ENCODE data around the gene SLC25A44. TPM values are rescaled to one million over a fixed set of nuclear protein-coding genes. Genes with fewer than 3 reads are reported as not detected.

The SLC25A44 gene
- polyA plus RNA-seq, 1 donor from 2014 or later = 13.7 TPM

DNA sequence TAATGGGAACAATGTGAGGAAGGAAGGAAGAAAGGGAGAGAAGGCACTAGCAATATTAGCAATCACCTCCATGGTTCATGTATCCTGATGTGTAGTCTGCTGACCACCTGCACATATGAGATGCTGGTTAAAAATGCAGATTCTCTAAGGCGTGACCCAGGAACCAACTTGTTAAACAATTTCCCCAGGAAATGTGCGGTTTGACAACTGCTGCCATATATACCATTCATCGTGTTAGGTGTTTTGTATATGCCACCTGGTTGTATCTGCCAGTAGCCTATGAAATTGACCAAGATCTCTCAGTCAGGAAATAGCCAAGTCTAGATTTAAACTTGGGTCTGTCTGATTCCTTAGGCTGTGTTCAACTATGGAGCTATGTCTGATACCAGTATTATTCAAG lies 36.4 kb upstream of the SLC25A44 start:
- Histone ChIP-seq H3K9ac (ENCODE audit: low read length) (no peak overlapping the region), H3K9me3 (ENCODE audit: low read length) (no peaks in the 10 kb centered on the region), H3K27me3 (ENCODE audit: insufficient read depth, low read depth, low read length) (no peaks in the 10 kb centered on the region), H3K36me3 (ENCODE audit: insufficient read depth, low read length) (no peaks in the 10 kb centered on the region), H3F3A (ENCODE audit: insufficient read depth, low read length, poor library complexity, severe bottlenecking) (no peaks in the 10 kb centered on the region), H4K20me1 (ENCODE audit: insufficient read depth) (no peaks in the 10 kb centered on the region), H3K4me3 (ENCODE audit: low read length) (no peak overlapping the region), H3K4me2 (ENCODE audit: low read length) (no peak overlapping the region), H3K27ac (ENCODE audit: low read length) (no peak overlapping the region), H3K9me2 (ENCODE audit: insufficient read depth, low read length) (no peaks in the 10 kb centered on the region), H2AFZ (ENCODE audit: low read depth, low read length) (no peak overlapping the region), H3K79me2 (replicated peaks; ENCODE audit: insufficient read depth, low read length) (no peaks in the 10 kb centered on the region)
- no peak for TF ChIP-seq EZH2 (IDR thresholded peaks at IDR 0.05; ENCODE audit: borderline replicate concordance, insufficient read depth, low read length, poor library complexity, severe bottlenecking)
- no peak for TF ChIP-seq TAF1 (IDR thresholded peaks at IDR 0.05; ENCODE audit: low read depth)
- TF ChIP-seq MXI1 (conservative IDR thresholded peaks at IDR 0.05; ENCODE audit: poor library complexity, severe bottlenecking) = no peak
- TF ChIP-seq, protein P1, sequence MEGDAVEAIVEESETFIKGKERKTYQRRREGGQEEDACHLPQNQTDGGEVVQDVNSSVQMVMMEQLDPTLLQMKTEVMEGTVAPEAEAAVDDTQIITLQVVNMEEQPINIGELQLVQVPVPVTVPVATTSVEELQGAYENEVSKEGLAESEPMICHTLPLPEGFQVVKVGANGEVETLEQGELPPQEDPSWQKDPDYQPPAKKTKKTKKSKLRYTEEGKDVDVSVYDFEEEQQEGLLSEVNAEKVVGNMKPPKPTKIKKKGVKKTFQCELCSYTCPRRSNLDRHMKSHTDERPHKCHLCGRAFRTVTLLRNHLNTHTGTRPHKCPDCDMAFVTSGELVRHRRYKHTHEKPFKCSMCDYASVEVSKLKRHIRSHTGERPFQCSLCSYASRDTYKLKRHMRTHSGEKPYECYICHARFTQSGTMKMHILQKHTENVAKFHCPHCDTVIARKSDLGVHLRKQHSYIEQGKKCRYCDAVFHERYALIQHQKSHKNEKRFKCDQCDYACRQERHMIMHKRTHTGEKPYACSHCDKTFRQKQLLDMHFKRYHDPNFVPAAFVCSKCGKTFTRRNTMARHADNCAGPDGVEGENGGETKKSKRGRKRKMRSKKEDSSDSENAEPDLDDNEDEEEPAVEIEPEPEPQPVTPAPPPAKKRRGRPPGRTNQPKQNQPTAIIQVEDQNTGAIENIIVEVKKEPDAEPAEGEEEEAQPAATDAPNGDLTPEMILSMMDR (IDR thresholded peaks at IDR 0.05; ENCODE audit: poor library complexity, severe bottlenecking) = no peak
- TF ChIP-seq POLR2AphosphoS5 (IDR thresholded peaks at IDR 0.05) = no peak
- TF ChIP-seq SMC3 (conservative IDR thresholded peaks at IDR 0.05; ENCODE audit: poor library complexity) = no peak
- TF ChIP-seq, protein P2, sequence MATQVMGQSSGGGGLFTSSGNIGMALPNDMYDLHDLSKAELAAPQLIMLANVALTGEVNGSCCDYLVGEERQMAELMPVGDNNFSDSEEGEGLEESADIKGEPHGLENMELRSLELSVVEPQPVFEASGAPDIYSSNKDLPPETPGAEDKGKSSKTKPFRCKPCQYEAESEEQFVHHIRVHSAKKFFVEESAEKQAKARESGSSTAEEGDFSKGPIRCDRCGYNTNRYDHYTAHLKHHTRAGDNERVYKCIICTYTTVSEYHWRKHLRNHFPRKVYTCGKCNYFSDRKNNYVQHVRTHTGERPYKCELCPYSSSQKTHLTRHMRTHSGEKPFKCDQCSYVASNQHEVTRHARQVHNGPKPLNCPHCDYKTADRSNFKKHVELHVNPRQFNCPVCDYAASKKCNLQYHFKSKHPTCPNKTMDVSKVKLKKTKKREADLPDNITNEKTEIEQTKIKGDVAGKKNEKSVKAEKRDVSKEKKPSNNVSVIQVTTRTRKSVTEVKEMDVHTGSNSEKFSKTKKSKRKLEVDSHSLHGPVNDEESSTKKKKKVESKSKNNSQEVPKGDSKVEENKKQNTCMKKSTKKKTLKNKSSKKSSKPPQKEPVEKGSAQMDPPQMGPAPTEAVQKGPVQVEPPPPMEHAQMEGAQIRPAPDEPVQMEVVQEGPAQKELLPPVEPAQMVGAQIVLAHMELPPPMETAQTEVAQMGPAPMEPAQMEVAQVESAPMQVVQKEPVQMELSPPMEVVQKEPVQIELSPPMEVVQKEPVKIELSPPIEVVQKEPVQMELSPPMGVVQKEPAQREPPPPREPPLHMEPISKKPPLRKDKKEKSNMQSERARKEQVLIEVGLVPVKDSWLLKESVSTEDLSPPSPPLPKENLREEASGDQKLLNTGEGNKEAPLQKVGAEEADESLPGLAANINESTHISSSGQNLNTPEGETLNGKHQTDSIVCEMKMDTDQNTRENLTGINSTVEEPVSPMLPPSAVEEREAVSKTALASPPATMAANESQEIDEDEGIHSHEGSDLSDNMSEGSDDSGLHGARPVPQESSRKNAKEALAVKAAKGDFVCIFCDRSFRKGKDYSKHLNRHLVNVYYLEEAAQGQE (IDR thresholded peaks at IDR 0.05; ENCODE audit: borderline replicate concordance) = no peak
- no peak for TF ChIP-seq EP300 (conservative IDR thresholded peaks at IDR 0.05; ENCODE audit: poor library complexity, severe bottlenecking)
- no peak for TF ChIP-seq RAD21 (conservative IDR thresholded peaks at IDR 0.05)

GRCh38 chr1:156157966-156158365 lies 35.9 kb upstream of the SLC25A44 start:
- H3K36me3 ChIP-seq (ENCODE audit: insufficient read depth, low read length) = no peaks in the 10 kb centered on the region
- H4K20me1 ChIP-seq (ENCODE audit: insufficient read depth) = no peaks in the 10 kb centered on the region
- no peak overlapping the region for H2AFZ ChIP-seq (ENCODE audit: low read depth, low read length)
- no peak overlapping the region for H3K27ac ChIP-seq (ENCODE audit: low read length)
- H3K27me3 ChIP-seq (ENCODE audit: insufficient read depth, low read depth, low read length) = no peaks in the 10 kb centered on the region
- no peaks in the 10 kb centered on the region for H3K9me2 ChIP-seq (ENCODE audit: insufficient read depth, low read length)
- no peaks in the 10 kb centered on the region for H3K79me2 ChIP-seq (replicated peaks; ENCODE audit: insufficient read depth, low read length)
- H3K4me3 ChIP-seq (ENCODE audit: low read length) = no peak overlapping the region
- H3K9me3 ChIP-seq (ENCODE audit: low read length) = no peaks in the 10 kb centered on the region
- H3F3A ChIP-seq (ENCODE audit: insufficient read depth, low read length, poor library complexity, severe bottlenecking) = no peaks in the 10 kb centered on the region
- TF ChIP-seq RAD21 (conservative IDR thresholded peaks at IDR 0.05) (no peak), TAF1 (IDR thresholded peaks at IDR 0.05; ENCODE audit: low read depth) (no peak), EP300 (conservative IDR thresholded peaks at IDR 0.05; ENCODE audit: poor library complexity, severe bottlenecking) (no peak), POLR2AphosphoS5 (IDR thresholded peaks at IDR 0.05) (no peak), MXI1 (conservative IDR thresholded peaks at IDR 0.05; ENCODE audit: poor library complexity, severe bottlenecking) (no peak), EZH2 (IDR thresholded peaks at IDR 0.05; ENCODE audit: borderline replicate concordance, insufficient read depth, low read length, poor library complexity, severe bottlenecking) (no peak), SMC3 (conservative IDR thresholded peaks at IDR 0.05; ENCODE audit: poor library complexity) (no peak)
- TF ChIP-seq, protein P1 (IDR thresholded peaks at IDR 0.05; ENCODE audit: poor library complexity, severe bottlenecking) = no peak
- TF ChIP-seq, protein P2 (IDR thresholded peaks at IDR 0.05; ENCODE audit: borderline replicate concordance) = no peak
- H3K9ac ChIP-seq (ENCODE audit: low read length) = no peak overlapping the region
- no peak overlapping the region for H3K4me2 ChIP-seq (ENCODE audit: low read length)
